Measurements from ENCODE around the gene DBN1. TPM values are rescaled to one million over a fixed set of nuclear protein-coding genes. Genes with fewer than 3 reads are reported as not detected.

The DBN1 gene
- total RNA-seq, 1 experiment from 2014 or later: 144 TPM

DNA sequence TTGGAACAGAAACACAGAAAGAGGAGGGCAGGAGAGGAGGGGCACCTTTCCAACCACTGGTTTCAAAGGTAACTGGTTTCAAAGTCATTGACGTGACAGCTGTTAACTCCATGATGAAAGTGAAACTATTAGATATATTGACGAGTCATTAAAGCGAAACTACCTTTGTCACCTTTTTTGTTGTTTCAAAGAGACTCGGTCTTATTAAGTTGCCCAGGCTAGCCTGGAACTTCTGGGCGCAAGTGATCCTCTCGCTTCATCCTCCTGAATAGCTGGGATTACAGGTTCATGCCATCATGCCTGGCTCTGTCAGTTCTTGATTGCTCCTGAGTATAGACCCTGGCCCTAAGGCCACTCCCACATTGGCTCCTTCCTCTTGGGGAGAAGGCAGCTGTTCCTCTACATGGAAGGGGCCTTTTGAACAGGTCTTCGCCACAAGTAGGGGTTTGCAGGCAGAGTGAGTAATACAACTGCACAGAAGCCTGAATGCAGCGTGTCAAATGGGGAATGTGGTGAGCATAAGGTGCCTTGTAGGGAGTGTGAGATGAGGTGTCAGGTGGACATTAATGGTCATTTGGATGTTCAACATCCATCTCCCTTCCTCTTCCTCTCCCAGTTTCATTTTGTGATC lies 60.7 kb downstream of the DBN1 start:
- no peak overlapping the region for H3K27ac Mint-ChIP-seq (ENCODE audit: unreplicated experiment)
- Histone ChIP-seq H3K36me3 (ENCODE audit: control insufficient read depth, insufficient read depth, low read length) (no peaks in the 10 kb centered on the region), H3K4me3 (ENCODE audit: low read depth, low read length) (no peak overlapping the region), H3K9me3 (no peaks in the 10 kb centered on the region), H3K4me1 (no peaks in the 10 kb centered on the region), H3K27me3 (replicated peaks; ENCODE audit: control insufficient read depth, insufficient read depth, low read length) (no peaks in the 10 kb centered on the region)
- H3K27me3 Mint-ChIP-seq (ENCODE audit: insufficient read depth, unreplicated experiment): no peaks in the 10 kb centered on the region
- intact Hi-C loops (cut with micrococcal nuclease; ENCODE audit: unreplicated experiment): no loop called here
- POLR2A ChIA-PET: no interaction called here
- DNase-seq: no peak
- H3K4me3 Mint-ChIP-seq (ENCODE audit: unreplicated experiment): no peak overlapping the region
- no peaks in the 10 kb centered on the region for H3K4me1 Mint-ChIP-seq (ENCODE audit: low read depth, unreplicated experiment)
- no TSS peak for BruUV-seq (replicated peaks)
- CTCF ChIA-PET: interaction anchor here (0.6 kb wide), 1 partner anchor 17 kb away, joined by 3 read pairs; no protein-coding TSS in a partner anchor
- TF ChIP-seq, protein P1, sequence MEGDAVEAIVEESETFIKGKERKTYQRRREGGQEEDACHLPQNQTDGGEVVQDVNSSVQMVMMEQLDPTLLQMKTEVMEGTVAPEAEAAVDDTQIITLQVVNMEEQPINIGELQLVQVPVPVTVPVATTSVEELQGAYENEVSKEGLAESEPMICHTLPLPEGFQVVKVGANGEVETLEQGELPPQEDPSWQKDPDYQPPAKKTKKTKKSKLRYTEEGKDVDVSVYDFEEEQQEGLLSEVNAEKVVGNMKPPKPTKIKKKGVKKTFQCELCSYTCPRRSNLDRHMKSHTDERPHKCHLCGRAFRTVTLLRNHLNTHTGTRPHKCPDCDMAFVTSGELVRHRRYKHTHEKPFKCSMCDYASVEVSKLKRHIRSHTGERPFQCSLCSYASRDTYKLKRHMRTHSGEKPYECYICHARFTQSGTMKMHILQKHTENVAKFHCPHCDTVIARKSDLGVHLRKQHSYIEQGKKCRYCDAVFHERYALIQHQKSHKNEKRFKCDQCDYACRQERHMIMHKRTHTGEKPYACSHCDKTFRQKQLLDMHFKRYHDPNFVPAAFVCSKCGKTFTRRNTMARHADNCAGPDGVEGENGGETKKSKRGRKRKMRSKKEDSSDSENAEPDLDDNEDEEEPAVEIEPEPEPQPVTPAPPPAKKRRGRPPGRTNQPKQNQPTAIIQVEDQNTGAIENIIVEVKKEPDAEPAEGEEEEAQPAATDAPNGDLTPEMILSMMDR (IDR thresholded peaks at IDR 0.05; ENCODE audit: insufficient read depth in 1 of 2, low read depth in 1 of 2, low read length in 1 of 2, severe bottlenecking in 1 of 2, unreplicated experiment in 1 of 2): no peak
- peaks cover 4% of the 10 kb centered on the region for H3K36me3 Mint-ChIP-seq (ENCODE audit: insufficient read depth, unreplicated experiment)
- H3K9me3 Mint-ChIP-seq (ENCODE audit: unreplicated experiment): no peaks in the 10 kb centered on the region

DNA sequence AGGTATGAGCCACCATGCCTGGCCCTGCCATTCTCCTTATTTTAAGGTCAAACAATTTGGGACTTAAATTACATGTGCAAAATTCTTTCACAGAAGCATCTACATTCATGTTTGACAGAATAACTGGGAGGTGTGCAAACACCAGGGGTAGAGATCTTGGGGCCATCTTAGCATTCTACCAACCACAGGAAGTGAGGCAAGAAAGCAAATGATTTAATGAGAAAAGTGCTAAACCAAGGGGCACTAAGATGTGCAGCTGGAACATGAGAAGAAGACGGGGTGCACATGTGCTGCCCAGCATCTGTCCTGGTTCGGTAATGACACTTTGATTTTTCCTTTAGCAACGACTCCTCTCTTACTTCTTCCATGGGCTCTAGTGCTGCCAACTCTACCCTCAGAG lies 62.9 kb downstream of the DBN1 start:
- H3K9me3 Mint-ChIP-seq (ENCODE audit: unreplicated experiment): no peaks in the 10 kb centered on the region
- H3K4me1 ChIP-seq: no peaks in the 10 kb centered on the region
- H3K4me1 Mint-ChIP-seq (ENCODE audit: low read depth, unreplicated experiment): no peaks in the 10 kb centered on the region
- intact Hi-C loops (cut with micrococcal nuclease; ENCODE audit: unreplicated experiment): no loop called here
- peaks cover 4% of the 10 kb centered on the region for H3K36me3 Mint-ChIP-seq (ENCODE audit: insufficient read depth, unreplicated experiment)
- H3K9me3 ChIP-seq: no peaks in the 10 kb centered on the region
- no peak for DNase-seq
- H3K27me3 Mint-ChIP-seq (ENCODE audit: insufficient read depth, unreplicated experiment): no peaks in the 10 kb centered on the region
- no TSS peak for BruUV-seq (replicated peaks)
- no peak overlapping the region for H3K27ac Mint-ChIP-seq (ENCODE audit: unreplicated experiment)
- no peak overlapping the region for H3K4me3 Mint-ChIP-seq (ENCODE audit: unreplicated experiment)
- TF ChIP-seq, protein P1 (IDR thresholded peaks at IDR 0.05; ENCODE audit: insufficient read depth in 1 of 2, low read depth in 1 of 2, low read length in 1 of 2, severe bottlenecking in 1 of 2, unreplicated experiment in 1 of 2): no peak
- POLR2A ChIA-PET: no interaction called here
- CTCF ChIA-PET: no interaction called here
- no peak overlapping the region for H3K4me3 ChIP-seq (ENCODE audit: low read depth, low read length)
- no peaks in the 10 kb centered on the region for H3K27me3 ChIP-seq (replicated peaks; ENCODE audit: control insufficient read depth, insufficient read depth, low read length)
- no peaks in the 10 kb centered on the region for H3K36me3 ChIP-seq (ENCODE audit: control insufficient read depth, insufficient read depth, low read length)

DNA sequence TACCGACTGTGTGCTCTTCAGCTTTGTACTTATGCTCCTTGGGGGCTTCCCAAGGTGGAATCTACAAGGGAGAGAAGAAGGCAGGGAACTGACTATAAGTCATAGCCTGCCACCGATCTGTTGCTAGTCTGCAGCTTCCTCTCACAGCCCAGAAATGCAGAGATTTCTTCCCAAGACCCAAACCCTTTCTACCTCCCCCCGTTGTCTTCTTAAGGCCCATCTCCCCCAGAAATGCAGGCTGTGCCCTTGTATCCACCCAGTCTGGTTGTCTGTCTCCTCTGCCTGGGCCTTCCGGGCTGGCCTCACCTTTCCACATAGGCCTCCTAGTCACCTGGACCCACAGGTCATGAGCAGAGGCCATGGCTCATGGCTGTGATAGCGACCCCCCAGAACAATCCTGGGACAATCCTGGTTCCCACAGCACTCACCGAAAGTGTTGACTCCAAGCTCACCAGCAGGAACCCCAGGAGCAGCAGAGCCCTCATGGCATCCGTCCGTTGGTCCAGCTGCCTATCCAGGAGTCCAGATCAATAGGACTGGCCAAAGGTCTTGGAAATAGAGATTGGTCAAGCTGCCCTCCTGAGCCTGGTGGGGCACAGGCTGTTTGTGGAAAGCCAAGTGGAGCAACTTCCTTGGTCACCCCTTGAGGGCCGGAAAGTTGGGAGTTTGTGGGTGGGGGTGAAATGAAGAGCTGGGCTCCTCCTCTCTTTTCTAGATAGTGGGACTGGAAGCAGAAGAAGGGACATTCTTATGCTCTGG lies 64.2 kb downstream of the DBN1 start, which contains the start of gene F12:
F12 (minus strand) TSS at position 522 of the 759 bp plus-strand sequence; CDS start at position 485, 37 bp downstream.
- intact Hi-C loops (cut with micrococcal nuclease; ENCODE audit: unreplicated experiment): no loop called here
- DNase-seq: no peak
- Mint-ChIP-seq H3K4me1 (ENCODE audit: low read depth, unreplicated experiment) (no peaks in the 10 kb centered on the region), H3K27me3 (ENCODE audit: insufficient read depth, unreplicated experiment) (no peaks in the 10 kb centered on the region), H3K27ac (ENCODE audit: unreplicated experiment) (no peak within 1 kb of the TSS), H3K36me3 (ENCODE audit: insufficient read depth, unreplicated experiment) (peaks cover 4% of the 10 kb centered on the region), H3K4me3 (ENCODE audit: unreplicated experiment) (no peak within 1 kb of the TSS), H3K9me3 (ENCODE audit: unreplicated experiment) (no peaks in the 10 kb centered on the region)
- H3K36me3 ChIP-seq (ENCODE audit: control insufficient read depth, insufficient read depth, low read length): no peaks in the 10 kb centered on the region
- H3K4me1 ChIP-seq: peaks cover 6% of the 10 kb centered on the region
- CTCF ChIA-PET: interaction anchor here (0.7 to 1.3 kb wide), 4 partner anchors 46 to 297 kb away, joined by 3 to 4 read pairs (median 3); no protein-coding TSS in a partner anchor
- H3K4me3 ChIP-seq (ENCODE audit: low read depth, low read length): no peak within 1 kb of the TSS
- POLR2A ChIA-PET: no interaction called here
- TF ChIP-seq, protein P1 (IDR thresholded peaks at IDR 0.05; ENCODE audit: insufficient read depth in 1 of 2, low read depth in 1 of 2, low read length in 1 of 2, severe bottlenecking in 1 of 2, unreplicated experiment in 1 of 2): no peak
- H3K27me3 ChIP-seq (replicated peaks; ENCODE audit: control insufficient read depth, insufficient read depth, low read length): no peaks in the 10 kb centered on the region
- no TSS peak for BruUV-seq (replicated peaks)
- H3K9me3 ChIP-seq: no peaks in the 10 kb centered on the region

Other genes with a start within 250 kb of the DBN1 start
- gene RAB24, start 169.9 kb downstream of the DBN1 start, total RNA-seq (2022): 29.9 and 31.7 TPM in 2 replicates
- gene PRELID1, start 169.8 kb downstream of the DBN1 start, total RNA-seq (2022): 201 and 229 TPM in 2 replicates
- gene MXD3, start 161.7 kb downstream of the DBN1 start, total RNA-seq (2022): 19.8 and 20.6 TPM in 2 replicates
- gene LMAN2, start 122.0 kb downstream of the DBN1 start, total RNA-seq (2022): 240 and 241 TPM in 2 replicates
- 15.2 and 16.7 TPM in 2 replicates for gene RGS14, start 115.7 kb downstream of the DBN1 start, total RNA-seq (2022)
- gene SLC34A1, start 89.2 kb downstream of the DBN1 start, total RNA-seq (2022): not detected in 2 replicates
- not detected in 2 replicates for gene PFN3, start 73.0 kb downstream of the DBN1 start, total RNA-seq (2022)
- 13.3 and 14.0 TPM in 2 replicates for gene F12, start 64.1 kb downstream of the DBN1 start, total RNA-seq (2022)
- gene GRK6, start 47.0 kb downstream of the DBN1 start, total RNA-seq (2022): 64.4 and 71.9 TPM in 2 replicates
- gene PRR7, start 26.8 kb downstream of the DBN1 start, total RNA-seq (2022): 4.7 and 5.7 TPM in 2 replicates
- 49.1 and 56.8 TPM in 2 replicates for gene PDLIM7, start 24.0 kb upstream of the DBN1 start, total RNA-seq (2022)
- 7.9 and 10.1 TPM in 2 replicates for gene DOK3, start 36.2 kb upstream of the DBN1 start, total RNA-seq (2022)
- 116 and 137 TPM in 2 replicates for gene DDX41, start 43.3 kb upstream of the DBN1 start, total RNA-seq (2022)
- gene FAM193B, start 80.9 kb upstream of the DBN1 start, total RNA-seq (2022): 72.9 and 82.7 TPM in 2 replicates
- gene TMED9, start 118.6 kb upstream of the DBN1 start, total RNA-seq (2022): 236 and 240 TPM in 2 replicates
- gene B4GALT7, start 126.5 kb upstream of the DBN1 start, total RNA-seq (2022): 28.8 and 30.0 TPM in 2 replicates

All from Caco-2 (cell line).